Stimulated activated CD4-positive, alpha-beta T cell treated with anti-CD3 and anti-CD28 coated beads, Interleukin-12 subunit alpha, Interleukin-12 subunit beta, amount 100 ng/mL, for 24 hours (primary cell): ENCODE data around the gene IFT74.
"Not testable (repeated sequence)": the region's sequence is repeated elsewhere in the genome, so short reads cannot be mapped to it uniquely, and the experiment has no call there.

ENCODE experiments used
- DNase-seq, 2 experiments: peaks; one replicate each; pipeline ENCODE4 v3.0.0-alpha.2; 2020; ENCODE audit warnings: low read depth in 2 of 2

The IFT74 gene

GRCh38 chr9:27073841-27074728 lies 117.9 kb downstream of the IFT74 start:
- DNase-seq = no peak

- DNase-seq = no peak
These were observed 122.5 kb downstream of the IFT74 start for GRCh38 chr9:27078685-27079084.

- DNase-seq = no peak
These were observed 129.2 kb downstream of the IFT74 start for GRCh38 chr9:27085456-27085855.

GRCh38 chr9:27086818-27087680 lies 130.8 kb downstream of the IFT74 start:
- DNase-seq = no peak

- no peak for DNase-seq
These were observed 132.8 kb downstream of the IFT74 start for GRCh38 chr9:27088981-27089380.

- DNase-seq = no peak
These were observed 133.5 kb downstream of the IFT74 start for GRCh38 chr9:27089706-27090105.

- no peak for DNase-seq
These were observed 134.0 kb downstream of the IFT74 start for GRCh38 chr9:27090231-27090630.

- DNase-seq = no peak
These were observed 134.5 kb downstream of the IFT74 start for GRCh38 chr9:27090711-27091110.

- not testable (repeated sequence) for DNase-seq
These were observed 136.3 kb downstream of the IFT74 start for GRCh38 chr9:27092496-27092895.

GRCh38 chr9:27093384-27094067 lies 137.3 kb downstream of the IFT74 start:
- not testable (repeated sequence) for DNase-seq

GRCh38 chr9:27094640-27095298 lies 138.6 kb downstream of the IFT74 start:
- DNase-seq = no peak

- no peak for DNase-seq
These were observed 151.0 kb downstream of the IFT74 start for GRCh38 chr9:27107241-27107640.

GRCh38 chr9:27108981-27109541 lies 152.8 kb downstream of the IFT74 start, which contains the start of gene TEK:
TEK (plus strand) TSS chr9:27109225; CDS start chr9:27109591, 366 bp downstream.
- DNase-seq = no peak

GRCh38 chr9:27109621-27110020 lies 153.4 kb downstream of the IFT74 start:
- DNase-seq = no peak

GRCh38 chr9:27110181-27110580 lies 154.0 kb downstream of the IFT74 start:
- no peak for DNase-seq

- DNase-seq = no peak
These were observed 156.0 kb downstream of the IFT74 start for GRCh38 chr9:27112235-27112634.
